ENCODE results near the gene TMC6. TPM values are rescaled to one million over a fixed set of nuclear protein-coding genes. Genes with fewer than 3 reads are reported as not detected.
"Not testable (repeated sequence)": the region's sequence is repeated elsewhere in the genome, so short reads cannot be mapped to it uniquely, and the experiment has no call there.

TMC6 gene
- total RNA-seq, 1 donor from 2014 or later = 61.7 TPM

DNA sequence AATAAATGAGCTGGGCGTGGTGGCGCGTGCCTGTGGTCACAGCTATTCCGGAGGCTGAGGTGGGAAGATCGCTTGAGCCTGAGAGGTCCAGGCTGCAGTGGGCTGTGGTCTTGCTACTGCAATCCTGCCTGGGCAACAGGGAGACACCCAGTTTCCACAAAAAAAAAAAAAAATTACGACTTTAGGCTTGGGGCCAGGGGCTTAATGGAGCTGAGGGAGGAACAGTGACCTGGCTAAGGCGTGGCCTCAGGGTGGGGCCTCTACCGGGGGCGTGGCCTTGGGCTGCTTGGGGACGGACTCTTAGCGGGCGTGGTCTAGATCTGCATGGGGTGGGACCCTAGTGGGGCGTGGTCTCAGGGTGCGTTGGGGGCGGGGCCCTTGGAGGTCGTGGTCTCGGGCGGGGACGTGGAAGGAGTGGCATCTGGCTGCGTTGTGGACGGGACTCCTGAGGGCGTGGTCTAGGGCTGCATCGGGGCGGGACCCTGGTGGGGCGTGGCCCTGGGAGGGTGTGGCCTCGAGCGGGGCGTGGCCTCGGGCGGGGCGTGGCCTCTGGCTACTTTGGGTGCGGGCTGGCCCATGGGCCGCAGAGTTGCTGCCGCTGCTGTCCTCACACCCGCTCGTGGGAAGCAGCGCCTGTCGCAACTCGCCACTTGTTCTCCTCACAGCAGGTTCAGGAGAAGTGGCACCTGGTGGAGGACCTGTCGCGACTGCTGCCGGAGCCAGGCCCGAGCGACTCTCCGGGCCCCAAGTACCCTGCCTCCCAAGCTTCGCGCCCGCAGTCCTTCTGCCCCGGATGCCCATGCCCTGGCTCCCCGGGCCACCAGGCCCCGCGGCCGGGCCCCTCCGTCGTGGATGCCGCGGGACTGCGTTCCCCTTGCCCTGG, 11.9 kb upstream of the TMC6 start:
- no peak for TF ChIP-seq EZH2 (IDR thresholded peaks at IDR 0.05; ENCODE audit: insufficient read depth, low read length)
- no peak for TF ChIP-seq CTCF (IDR thresholded peaks at IDR 0.05; ENCODE audit: insufficient read depth, low read depth, low read length)
- Histone ChIP-seq H3K27ac (ENCODE audit: low read depth, low read length) (no peak overlapping the region), H3K79me2 (ENCODE audit: insufficient read depth, low read length) (no peaks in the 10 kb centered on the region), H4K20me1 (ENCODE audit: insufficient read depth, low read length) (no peaks in the 10 kb centered on the region), H3K36me3 (ENCODE audit: insufficient read depth, low read length) (no peaks in the 10 kb centered on the region), H3K4me2 (ENCODE audit: low read length) (peak overlapping the region; percentile 64), H3K9ac (ENCODE audit: low read length) (no peak overlapping the region), H2AFZ (ENCODE audit: low read depth, low read length) (peak overlapping the region; percentile 41), H3K4me1 (ENCODE audit: insufficient read depth, low read length) (peaks cover 10% of the 10 kb centered on the region), H3K9me3 (ENCODE audit: insufficient read depth, low read depth, low read length) (no peaks in the 10 kb centered on the region), H3K4me3 (ENCODE audit: insufficient read depth, low read depth, low read length) (no peak overlapping the region), H3K27me3 (ENCODE audit: insufficient read depth, low read length) (no peaks in the 10 kb centered on the region)
- Mint-ChIP-seq H3K27me3 (ENCODE audit: low read depth, unreplicated experiment) (peaks cover 8% of the 10 kb centered on the region), H3K9me3 (ENCODE audit: unreplicated experiment) (no peaks in the 10 kb centered on the region), H3K4me1 (ENCODE audit: low read depth, unreplicated experiment) (peaks cover 15% of the 10 kb centered on the region), H3K4me3 (ENCODE audit: unreplicated experiment) (peak overlapping the region; percentile 60), H3K27ac (ENCODE audit: unreplicated experiment) (no peak overlapping the region), H3K36me3 (ENCODE audit: low read depth, unreplicated experiment) (no peaks in the 10 kb centered on the region)
- no peak for FAIRE-seq
- peak; percentile 47 for DNase-seq (ENCODE audit: low read depth)

DNA sequence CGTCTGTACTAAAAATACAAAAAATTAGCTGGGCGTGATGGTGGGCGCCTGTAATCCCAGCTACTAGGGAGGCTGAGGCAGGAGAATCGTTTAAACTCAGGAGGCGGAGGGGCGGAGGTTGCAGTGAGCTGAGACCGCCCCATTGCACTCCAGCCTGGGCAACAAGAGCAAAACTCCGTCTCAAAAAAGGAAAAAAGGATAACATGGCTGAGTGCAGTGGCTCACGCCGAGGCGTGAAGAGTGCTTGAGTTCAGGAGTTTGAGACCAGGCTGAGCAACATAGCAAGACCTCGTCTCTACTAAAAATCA, 11.3 kb upstream of the TMC6 start:
- H4K20me1 ChIP-seq (ENCODE audit: insufficient read depth, low read length); H3K9me3 ChIP-seq (ENCODE audit: insufficient read depth, low read depth, low read length); H3K36me3 Mint-ChIP-seq (ENCODE audit: low read depth, unreplicated experiment); H3K79me2 ChIP-seq (ENCODE audit: insufficient read depth, low read length); H3K27ac Mint-ChIP-seq (ENCODE audit: unreplicated experiment); H3K36me3 ChIP-seq (ENCODE audit: insufficient read depth, low read length); H3K27ac ChIP-seq (ENCODE audit: low read depth, low read length); H2AFZ ChIP-seq (ENCODE audit: low read depth, low read length); FAIRE-seq; H3K9ac ChIP-seq (ENCODE audit: low read length); H3K4me3 Mint-ChIP-seq (ENCODE audit: unreplicated experiment); DNase-seq (ENCODE audit: low read depth); H3K4me2 ChIP-seq (ENCODE audit: low read length); H3K27me3 ChIP-seq (ENCODE audit: insufficient read depth, low read length); H3K9me3 Mint-ChIP-seq (ENCODE audit: unreplicated experiment); H3K4me3 ChIP-seq (ENCODE audit: insufficient read depth, low read depth, low read length): not testable (repeated sequence)
- H3K4me1 Mint-ChIP-seq (ENCODE audit: low read depth, unreplicated experiment) = peaks cover 15% of the 10 kb centered on the region
- peaks cover 10% of the 10 kb centered on the region for H3K27me3 Mint-ChIP-seq (ENCODE audit: low read depth, unreplicated experiment)
- H3K4me1 ChIP-seq (ENCODE audit: insufficient read depth, low read length) = peaks cover 10% of the 10 kb centered on the region

- DNase-seq (ENCODE audit: low read depth) (no peak), FAIRE-seq (no peak)
- no peaks in the 10 kb centered on the region for H4K20me1 ChIP-seq (ENCODE audit: insufficient read depth, low read length)
- no peak overlapping the region for H3K27ac Mint-ChIP-seq (ENCODE audit: unreplicated experiment)
- H3K4me3 Mint-ChIP-seq (ENCODE audit: unreplicated experiment) = no peak overlapping the region
- H3K9me3 ChIP-seq (ENCODE audit: insufficient read depth, low read depth, low read length) = no peaks in the 10 kb centered on the region
- H3K36me3 Mint-ChIP-seq (ENCODE audit: low read depth, unreplicated experiment) = no peaks in the 10 kb centered on the region
- no peaks in the 10 kb centered on the region for H3K36me3 ChIP-seq (ENCODE audit: insufficient read depth, low read length)
- no peak overlapping the region for H3K4me3 ChIP-seq (ENCODE audit: insufficient read depth, low read depth, low read length)
- peaks cover 7% of the 10 kb centered on the region for H3K4me1 Mint-ChIP-seq (ENCODE audit: low read depth, unreplicated experiment)
- no peak overlapping the region for H3K4me2 ChIP-seq (ENCODE audit: low read length)
- H2AFZ ChIP-seq (ENCODE audit: low read depth, low read length) = no peak overlapping the region
- peaks cover 4% of the 10 kb centered on the region for H3K27me3 ChIP-seq (ENCODE audit: insufficient read depth, low read length)
- TF ChIP-seq CTCF (IDR thresholded peaks at IDR 0.05; ENCODE audit: insufficient read depth, low read depth, low read length) (no peak), EZH2 (IDR thresholded peaks at IDR 0.05; ENCODE audit: insufficient read depth, low read length) (no peak)
- H3K27ac ChIP-seq (ENCODE audit: low read depth, low read length) = no peak overlapping the region
- no peaks in the 10 kb centered on the region for H3K79me2 ChIP-seq (ENCODE audit: insufficient read depth, low read length)
- H3K27me3 Mint-ChIP-seq (ENCODE audit: low read depth, unreplicated experiment) = peaks cover 14% of the 10 kb centered on the region
- H3K9ac ChIP-seq (ENCODE audit: low read length) = no peak overlapping the region
- H3K9me3 Mint-ChIP-seq (ENCODE audit: unreplicated experiment) = no peaks in the 10 kb centered on the region
- H3K4me1 ChIP-seq (ENCODE audit: insufficient read depth, low read length) = peaks cover 10% of the 10 kb centered on the region
These were observed 9.9 kb upstream of the TMC6 start for GRCh38 chr17:78138204-78139060.

All from astrocyte (in vitro differentiated cells and primary cell).